ENCODE results near the gene HLA-A.

Gene HLA-A

GRCh38 chr6:29935273-29935955, 6.9 kb upstream of the HLA-A start:
- Histone ChIP-seq H3K27ac (no peak overlapping the region), H3K4me3 (no peak overlapping the region)
- DNase-seq (ENCODE audit: low spot score): no peak
- TF ChIP-seq CTCF (IDR thresholded peaks at IDR 0.05): no peak

GRCh38 chr6:29938746-29939508, 3.4 kb upstream of the HLA-A start:
- no peak overlapping the region for H3K4me3 ChIP-seq
- TF ChIP-seq CTCF (IDR thresholded peaks at IDR 0.05): no peak
- no peak overlapping the region for H3K27ac ChIP-seq
- no peak for DNase-seq (ENCODE audit: low spot score)

- Histone ChIP-seq H3K4me3 (no peak overlapping the region), H3K27ac (peak overlapping the region in 1 of 2 donors; percentile 97)
- DNase-seq (ENCODE audit: low spot score): no peak
- TF ChIP-seq CTCF (IDR thresholded peaks at IDR 0.05): no peak
Measured at GRCh38 chr6:29941016-29941415, 1.3 kb upstream of the HLA-A start.

- Histone ChIP-seq H3K27ac (peak overlapping the region; percentile 84 to 97), H3K4me3 (peak overlapping the region; percentile 88)
- no peak for TF ChIP-seq CTCF (IDR thresholded peaks at IDR 0.05)
- DNase-seq (ENCODE audit: low spot score): no peak
Measured at GRCh38 chr6:29941471-29941870, 861 bp upstream of the HLA-A start.

- DNase-seq (ENCODE audit: low spot score): no peak
- no peak for TF ChIP-seq CTCF (IDR thresholded peaks at IDR 0.05)
- Histone ChIP-seq H3K27ac (peak overlapping the region; percentile 84 to 97), H3K4me3 (peak overlapping the region; percentile 88)
Measured at GRCh38 chr6:29941916-29942274, 437 bp upstream of the HLA-A start.

- no peak for DNase-seq (ENCODE audit: low spot score)
- peak overlapping the region; percentile 84 to 97 for H3K27ac ChIP-seq
Measured at GRCh38 chr6:29943053-29943966, 978 bp downstream of the HLA-A start.

More at GRCh38 chr6:29943053-29943966, 978 bp downstream of the HLA-A start:
- no peak for TF ChIP-seq CTCF (IDR thresholded peaks at IDR 0.05)
- peak overlapping the region; percentile 88 for H3K4me3 ChIP-seq
